Uterus (tissue), 4 donors: ENCODE measurements around the gene COMMD9. TPM values are rescaled to one million over a fixed set of nuclear protein-coding genes. Genes with fewer than 3 reads are reported as not detected.

Experiments
- DNase-seq, 2 donors: peaks; one replicate each; pipeline ENCODE4 v3.0.0-alpha.2; 2019 to 2020
- H3K27ac ChIP-seq, 2 donors: fragments of 200-600 bp; sonication (generic); 1 replicate in 1 of 2; 2 replicates in 1 of 2; pipeline ENCODE4 v1.5.1; 2016 to 2018
- H3K27me3 ChIP-seq, 2 donors: fragments of 200-600 bp; sonication (generic); one replicate each; pipeline ENCODE4 v1.5.1; 2018 to 2019; ENCODE audit warnings: control low read depth in 1 of 2
- H3K36me3 ChIP-seq, 2 donors: fragments of 200-600 bp; sonication (generic); one replicate each; pipeline ENCODE4 v1.5.1; 2019; ENCODE audit warnings: control low read depth in 1 of 2
- H3K4me1 ChIP-seq, 2 donors: fragments of 200-600 bp; sonication (generic); one replicate each; pipeline ENCODE4 v1.5.1; 2018 to 2019; ENCODE audit warnings: control low read depth in 1 of 2
- H3K4me3 ChIP-seq, 2 donors: fragments of 200-600 bp; sonication (generic); 1 replicate in 1 of 2; 2 replicates in 1 of 2; pipeline ENCODE4 v1.5.1; 2018 to 2019; ENCODE audit warnings: mild to moderate bottlenecking in 1 of 2
- H3K9me3 ChIP-seq, 2 donors: fragments of 200-600 bp; sonication (generic); one replicate each; pipeline ENCODE4 v1.5.1; 2019; ENCODE audit warnings: control low read depth in 1 of 2
- POLR2A ChIP-seq, 2 donors: fragments of 450-650 bp; IDR thresholded peaks; one replicate each; pipeline ENCODE4 v1.6.1; 2016; ENCODE audit warnings: antibody characterized with exemption in 2 of 2, mild to moderate bottlenecking in 1 of 2, moderate library complexity in 1 of 2
- intact Hi-C: fragments of 100-400 bp; cut with DNase I; formaldehyde crosslinking; loops from one replicate; pipeline ENCODE4 v1.15.1; 2023; ENCODE audit warnings: low total_unique reads
- total RNA-seq, 4 donors: library from RNA; depleted of rRNA in 3 of 4; stranded (reverse); fragments of >200 nt in 3 of 4; gene quantifications; one replicate each; pipeline versions ENCODE4 v1.1.0 to v1.2.4, GENCODE V29; 2014 to 2023
- TF ChIP-seq, protein P1 (sequence below), 4 experiments: fragments of 200-600 bp in 2 of 4; fragments of 450-650 bp in 2 of 4; sonication (generic) in 2 of 4; IDR thresholded peaks; one replicate each; pipeline ENCODE4 v1.5.1; 2016 to 2019; ENCODE audit warnings: antibody characterized with exemption in 4 of 4, mild to moderate bottlenecking in 2 of 4, moderate library complexity in 1 of 4
- donor health status: DM: yes; HTN: yes; CAD: no.

Gene COMMD9
- total RNA-seq, 4 donors from 2014 or later = 10.5 to 30.2 (median 22.8) TPM

DNA sequence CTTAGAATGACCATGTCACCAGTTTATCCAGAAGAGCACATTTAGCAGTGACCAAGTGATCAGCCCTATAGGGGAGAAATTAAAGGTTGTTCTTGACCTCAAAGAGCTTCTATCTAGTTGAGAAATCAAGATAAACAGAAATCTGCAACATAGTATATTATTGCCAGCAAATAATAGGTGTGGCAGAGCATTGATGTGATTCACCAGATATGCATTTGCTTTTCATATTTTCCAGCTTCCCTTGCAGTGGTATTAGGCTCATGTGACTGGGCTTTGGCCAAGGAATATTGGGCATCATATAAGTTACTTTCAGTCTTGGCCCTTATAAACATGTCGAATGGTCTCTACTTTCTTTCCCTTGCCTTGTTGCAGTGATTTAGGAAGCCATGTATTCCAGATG lies 34.5 kb downstream of the COMMD9 start:
- Histone ChIP-seq H3K9me3 (no peaks in the 10 kb centered on the region), H3K27ac (no peak overlapping the region), H3K4me1 (no peaks in the 10 kb centered on the region), H3K36me3 (no peaks in the 10 kb centered on the region), H3K4me3 (no peak overlapping the region), H3K27me3 (no peaks in the 10 kb centered on the region)
- intact Hi-C loops = loop anchor here (5.0 kb wide), 1 partner anchor 637 kb away; the partner anchor contains the start of gene FJX1
- TF ChIP-seq, protein P1, sequence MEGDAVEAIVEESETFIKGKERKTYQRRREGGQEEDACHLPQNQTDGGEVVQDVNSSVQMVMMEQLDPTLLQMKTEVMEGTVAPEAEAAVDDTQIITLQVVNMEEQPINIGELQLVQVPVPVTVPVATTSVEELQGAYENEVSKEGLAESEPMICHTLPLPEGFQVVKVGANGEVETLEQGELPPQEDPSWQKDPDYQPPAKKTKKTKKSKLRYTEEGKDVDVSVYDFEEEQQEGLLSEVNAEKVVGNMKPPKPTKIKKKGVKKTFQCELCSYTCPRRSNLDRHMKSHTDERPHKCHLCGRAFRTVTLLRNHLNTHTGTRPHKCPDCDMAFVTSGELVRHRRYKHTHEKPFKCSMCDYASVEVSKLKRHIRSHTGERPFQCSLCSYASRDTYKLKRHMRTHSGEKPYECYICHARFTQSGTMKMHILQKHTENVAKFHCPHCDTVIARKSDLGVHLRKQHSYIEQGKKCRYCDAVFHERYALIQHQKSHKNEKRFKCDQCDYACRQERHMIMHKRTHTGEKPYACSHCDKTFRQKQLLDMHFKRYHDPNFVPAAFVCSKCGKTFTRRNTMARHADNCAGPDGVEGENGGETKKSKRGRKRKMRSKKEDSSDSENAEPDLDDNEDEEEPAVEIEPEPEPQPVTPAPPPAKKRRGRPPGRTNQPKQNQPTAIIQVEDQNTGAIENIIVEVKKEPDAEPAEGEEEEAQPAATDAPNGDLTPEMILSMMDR (IDR thresholded peaks at IDR 0.05) = no peak
- no peak for DNase-seq

DNA sequence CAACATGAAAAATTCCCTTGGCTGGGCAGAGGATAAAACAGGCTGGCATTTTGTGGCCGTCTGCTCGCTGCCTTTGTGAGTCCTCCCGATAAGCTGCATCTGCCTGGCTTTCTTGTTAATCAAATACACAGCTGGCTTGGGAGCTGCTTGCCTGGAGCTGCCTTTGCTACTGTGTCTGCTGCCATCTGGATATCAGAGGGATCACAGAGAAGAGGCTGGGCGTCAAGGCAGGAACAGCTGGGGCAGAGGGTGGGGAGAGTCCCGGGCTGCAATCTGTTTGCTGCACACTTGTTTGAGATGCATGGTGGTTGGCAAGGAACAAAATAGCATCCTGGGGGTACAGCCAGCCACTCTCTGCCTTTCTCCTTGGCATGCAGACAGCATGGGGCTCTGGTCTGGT lies 36.0 kb downstream of the COMMD9 start:
- Histone ChIP-seq H3K36me3 (no peaks in the 10 kb centered on the region), H3K9me3 (no peaks in the 10 kb centered on the region), H3K27ac (no peak overlapping the region), H3K4me3 (no peak overlapping the region), H3K27me3 (no peaks in the 10 kb centered on the region), H3K4me1 (no peaks in the 10 kb centered on the region)
- no peak for DNase-seq
- intact Hi-C loops = no loop called here
- TF ChIP-seq, protein P1 (IDR thresholded peaks at IDR 0.05) = no peak
- TF ChIP-seq POLR2A (IDR thresholded peaks at IDR 0.05) = no peak

DNA sequence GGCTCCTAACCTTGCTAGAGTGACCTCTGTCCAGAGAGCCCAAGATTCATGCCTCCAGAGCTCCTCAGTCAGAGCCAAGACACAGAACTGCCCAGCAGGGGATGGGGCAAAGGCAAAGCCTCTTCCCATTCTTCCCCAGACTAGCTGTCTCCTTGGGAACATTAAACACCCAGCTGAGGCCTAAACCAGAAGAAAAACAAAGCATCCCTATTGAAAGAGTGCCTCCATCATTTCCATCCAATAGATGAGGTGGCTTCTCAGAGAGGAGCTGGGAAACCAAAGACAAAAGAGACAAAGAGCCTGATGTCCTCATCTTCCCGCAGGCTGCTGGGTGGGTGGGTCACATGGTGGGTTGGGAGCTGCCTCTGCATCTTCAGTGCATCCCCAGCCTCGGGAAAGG lies 37.4 kb downstream of the COMMD9 start:
- TF ChIP-seq, protein P1 (IDR thresholded peaks at IDR 0.05) = no peak
- TF ChIP-seq POLR2A (IDR thresholded peaks at IDR 0.05) = no peak
- intact Hi-C loops = no loop called here
- no peaks in the 10 kb centered on the region for H3K4me1 ChIP-seq
- H3K36me3 ChIP-seq = no peaks in the 10 kb centered on the region
- H3K27ac ChIP-seq = no peak overlapping the region
- no peaks in the 10 kb centered on the region for H3K27me3 ChIP-seq
- no peak overlapping the region for H3K4me3 ChIP-seq
- no peaks in the 10 kb centered on the region for H3K9me3 ChIP-seq
- DNase-seq = no peak

DNA sequence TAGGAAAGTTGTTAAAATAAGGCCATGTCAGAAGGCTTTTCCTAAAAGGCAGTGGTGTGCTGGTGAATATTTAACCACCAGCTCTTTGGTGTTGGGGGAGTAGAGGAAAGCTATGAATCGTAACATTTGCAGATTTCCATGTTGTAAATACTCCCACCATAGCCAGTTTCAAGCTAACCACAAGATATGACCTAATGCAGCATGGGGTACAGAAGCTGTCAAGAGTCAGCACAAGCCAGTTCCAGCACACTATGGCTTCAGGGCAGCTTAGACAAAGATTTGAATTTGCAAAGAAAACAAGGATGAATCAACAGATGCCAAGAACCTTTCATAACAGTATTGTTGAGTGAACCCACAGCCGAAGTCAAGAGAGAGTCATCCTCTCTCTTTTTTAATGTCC lies 40.0 kb downstream of the COMMD9 start:
- TF ChIP-seq POLR2A (IDR thresholded peaks at IDR 0.05) = no peak
- TF ChIP-seq, protein P1 (IDR thresholded peaks at IDR 0.05) = no peak
- peak overlapping the region; percentile 63 to 64 for H3K27ac ChIP-seq
- H3K4me3 ChIP-seq = no peak overlapping the region
- no peaks in the 10 kb centered on the region for H3K4me1 ChIP-seq
- H3K27me3 ChIP-seq = no peaks in the 10 kb centered on the region
- no peaks in the 10 kb centered on the region for H3K9me3 ChIP-seq
- peak in 1 of 2 donors; percentile 42 for DNase-seq
- no peaks in the 10 kb centered on the region for H3K36me3 ChIP-seq
- intact Hi-C loops = no loop called here

DNA sequence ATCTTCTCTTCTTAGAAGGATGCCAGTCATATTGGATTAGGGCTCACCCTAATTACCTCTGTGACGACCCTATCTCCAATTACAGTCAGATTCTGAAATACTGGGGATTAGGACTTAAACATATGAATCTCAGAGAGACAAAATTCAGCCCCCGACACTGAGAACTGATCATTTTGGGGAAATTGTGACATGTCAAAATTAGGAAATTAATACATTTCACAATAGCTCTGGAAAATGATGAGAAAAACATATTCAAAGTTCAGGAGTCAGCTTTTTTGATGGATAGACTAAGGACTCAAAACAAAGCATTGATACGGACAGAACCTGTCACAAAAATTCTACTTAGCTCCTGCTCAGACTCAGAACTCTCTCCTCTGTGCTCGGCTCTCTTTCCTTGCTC lies 40.8 kb downstream of the COMMD9 start:
- TF ChIP-seq POLR2A (IDR thresholded peaks at IDR 0.05) = no peak
- TF ChIP-seq, protein P1 (IDR thresholded peaks at IDR 0.05) = no peak
- no peak overlapping the region for H3K4me3 ChIP-seq
- DNase-seq = no peak
- peak overlapping the region; percentile 63 to 64 for H3K27ac ChIP-seq
- no peaks in the 10 kb centered on the region for H3K27me3 ChIP-seq
- no peaks in the 10 kb centered on the region for H3K36me3 ChIP-seq
- no peaks in the 10 kb centered on the region for H3K4me1 ChIP-seq
- H3K9me3 ChIP-seq = no peaks in the 10 kb centered on the region
- intact Hi-C loops = no loop called here
